GM15510 (cell line): Measurements from ENCODE around the gene GATD1.

Experiments used
- POLR2A ChIP-seq: IDR thresholded peaks from 3 replicates; pipeline ENCODE4 v1.6.1; 2011; ENCODE audit warnings: borderline replicate concordance; ENCODE audit not compliant: insufficient read length; ENCODE audit errors: extremely low read depth

The GATD1 gene

DNA sequence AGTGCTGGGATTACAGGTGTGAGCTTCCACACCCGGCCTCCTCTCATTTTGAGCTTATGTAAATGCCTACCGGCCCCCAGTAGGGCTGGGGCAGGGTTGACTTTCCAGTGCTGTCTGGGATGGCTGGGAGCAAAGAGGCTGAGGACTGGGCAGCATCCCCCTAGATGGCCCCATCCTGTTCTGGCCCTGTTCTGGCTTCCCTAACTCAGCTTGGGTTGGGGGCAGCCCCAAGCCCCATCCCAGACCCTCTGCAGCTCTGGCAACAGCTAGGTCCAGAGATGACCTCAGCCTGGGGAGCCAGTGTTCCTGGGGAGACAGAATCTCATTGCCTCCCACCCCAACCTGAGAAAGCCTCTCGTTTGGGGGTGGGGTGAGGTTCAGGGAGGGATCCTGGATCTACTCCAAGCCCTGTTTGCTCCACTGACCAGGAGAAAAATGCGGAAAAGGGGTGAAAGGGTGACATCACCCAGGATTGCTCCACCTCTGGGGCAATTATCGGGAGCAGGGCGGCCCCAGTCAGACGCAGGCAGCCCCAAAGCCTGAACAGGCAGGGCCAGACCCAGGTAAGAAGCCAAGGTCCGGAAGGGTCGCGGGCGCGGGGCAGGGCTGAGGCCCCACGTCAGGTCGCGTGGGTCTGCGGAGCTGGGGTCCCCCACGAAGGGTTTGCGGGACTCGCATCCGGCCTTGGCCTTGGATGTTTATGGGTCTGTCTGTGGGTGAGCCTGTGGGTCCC is 41.3 kb upstream of the GATD1 start, which contains the start of gene PNPLA2:
Gene PNPLA2 (plus strand): TSS at position 519 of the 733 bp plus-strand sequence. CDS start 805 bp downstream, outside the sequence.
- TF ChIP-seq POLR2A: no peak

DNA sequence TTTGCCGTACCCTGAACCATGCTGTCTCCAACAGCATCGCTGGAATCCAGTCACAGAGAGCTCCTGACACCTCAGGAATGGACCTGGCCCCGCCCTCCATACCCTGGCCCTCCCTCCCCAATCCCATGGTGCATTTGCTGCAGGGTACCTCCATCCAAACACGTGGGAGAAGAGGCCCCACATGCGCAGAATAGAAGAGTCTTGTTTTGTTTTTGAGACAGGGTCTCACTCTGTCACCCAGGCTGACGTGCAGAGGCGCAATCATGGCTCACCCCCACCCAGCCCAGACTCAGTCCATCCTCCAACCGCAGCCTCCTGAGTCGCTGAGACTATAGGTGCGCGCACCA is 39.1 kb upstream of the GATD1 start:
- no peak for TF ChIP-seq POLR2A

DNA sequence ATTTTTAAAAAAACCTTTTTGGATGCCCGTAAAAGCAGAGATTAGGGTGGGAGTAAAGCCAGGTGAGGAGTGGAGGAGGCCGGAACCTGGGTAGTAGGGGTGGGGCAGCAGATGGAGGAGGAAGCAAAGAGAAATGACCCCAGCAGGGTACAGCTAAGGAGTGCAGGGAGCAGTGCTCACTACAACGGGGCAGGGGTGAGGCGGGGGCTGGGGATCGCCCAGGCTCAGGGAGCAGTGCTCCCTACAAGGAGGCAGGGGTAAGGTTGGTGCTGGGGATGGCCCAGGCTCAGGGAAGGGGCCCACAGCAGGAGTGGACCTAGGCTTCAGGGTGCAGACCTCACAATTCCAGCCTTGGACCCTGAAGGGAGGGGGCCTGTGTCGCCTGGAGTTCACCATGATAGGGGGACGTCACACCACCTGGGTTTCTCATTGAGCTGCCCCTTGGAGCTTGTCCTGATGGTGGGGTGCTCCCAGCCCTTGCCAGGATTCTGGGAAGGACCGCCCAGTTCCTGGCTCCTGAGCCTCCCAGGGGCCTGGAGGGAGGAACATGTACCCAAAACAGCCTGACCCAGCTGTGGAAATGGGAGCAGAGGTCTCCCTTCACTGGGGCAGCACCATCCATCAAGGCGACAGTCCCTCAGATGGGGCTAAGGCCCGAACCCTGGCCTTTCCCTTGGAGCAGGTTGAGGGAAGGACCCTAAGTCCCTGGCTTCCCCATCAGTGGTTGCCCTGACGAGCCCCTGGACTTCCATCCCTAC is 38.6 kb upstream of the GATD1 start:
- TF ChIP-seq POLR2A: no peak

DNA sequence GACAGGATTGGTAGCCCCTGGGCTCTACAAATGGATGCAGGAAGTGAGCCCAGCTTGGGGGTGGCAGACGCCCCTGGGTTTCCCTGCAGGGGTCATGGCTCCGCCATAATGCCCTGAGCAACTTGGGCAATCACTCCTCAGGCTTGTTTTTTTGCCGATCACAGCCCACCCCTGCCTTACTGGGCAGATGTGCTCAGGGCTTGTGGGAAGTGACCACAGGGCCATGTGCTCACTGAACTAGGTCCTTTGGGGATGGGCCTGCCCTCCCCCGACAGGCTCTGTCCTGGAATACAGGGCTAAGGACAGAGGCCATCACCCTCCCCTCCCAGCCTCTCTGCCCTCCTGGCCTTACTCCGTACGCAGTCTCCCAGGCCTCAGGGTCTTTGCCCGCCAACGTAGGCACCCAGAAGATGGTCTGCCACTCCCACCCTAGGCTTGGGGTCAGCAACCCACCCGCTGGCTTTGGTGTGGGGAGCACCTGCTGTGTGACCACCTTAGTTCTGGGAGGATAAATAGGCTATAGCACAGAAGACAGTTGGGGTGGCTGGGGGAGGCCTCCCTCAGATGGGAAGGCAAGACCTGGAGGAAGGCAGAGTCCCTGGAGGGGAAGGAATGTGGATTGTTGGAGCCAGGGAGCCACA is 36.3 kb upstream of the GATD1 start:
- TF ChIP-seq POLR2A: no peak

DNA sequence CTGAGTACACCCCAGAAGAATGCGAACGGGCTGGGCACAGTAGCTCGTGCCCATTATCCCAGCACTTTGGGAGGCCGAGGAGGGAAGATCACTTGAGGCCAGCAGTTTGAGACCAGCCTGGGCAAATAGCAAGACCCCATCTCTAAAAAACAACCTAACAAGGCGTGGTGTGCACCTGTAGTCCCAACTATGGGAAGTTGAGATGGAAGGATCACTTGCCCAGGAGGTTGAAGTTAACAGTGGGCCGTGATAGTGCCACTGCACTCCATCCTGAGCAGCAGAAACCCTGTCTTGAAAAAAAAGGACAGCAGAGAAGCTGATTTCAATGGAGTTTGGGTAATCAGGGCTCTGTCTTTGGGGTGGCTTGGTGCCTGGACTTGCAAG is 35.8 kb upstream of the GATD1 start:
- TF ChIP-seq POLR2A: no peak

DNA sequence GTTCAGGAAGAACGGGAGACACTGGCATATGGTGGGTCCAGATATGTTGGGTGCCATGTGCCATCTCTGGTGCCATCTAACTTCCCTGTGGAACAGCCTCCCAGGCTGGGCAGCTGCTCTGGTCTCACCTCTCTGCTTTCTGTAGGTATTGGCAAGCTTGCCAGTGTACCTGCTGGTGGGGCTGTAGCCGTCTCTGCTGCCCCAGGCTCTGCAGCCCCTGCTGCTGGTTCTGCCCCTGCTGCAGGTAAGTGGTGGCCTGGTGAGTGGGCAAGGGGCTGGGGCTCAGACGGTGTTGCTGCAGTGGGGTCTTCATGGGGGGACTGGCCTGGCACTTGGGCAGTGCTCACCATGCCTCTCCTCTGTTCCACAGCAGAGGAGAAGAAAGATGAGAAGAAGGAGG is 35.1 kb upstream of the GATD1 start:
- TF ChIP-seq POLR2A: no peak

DNA sequence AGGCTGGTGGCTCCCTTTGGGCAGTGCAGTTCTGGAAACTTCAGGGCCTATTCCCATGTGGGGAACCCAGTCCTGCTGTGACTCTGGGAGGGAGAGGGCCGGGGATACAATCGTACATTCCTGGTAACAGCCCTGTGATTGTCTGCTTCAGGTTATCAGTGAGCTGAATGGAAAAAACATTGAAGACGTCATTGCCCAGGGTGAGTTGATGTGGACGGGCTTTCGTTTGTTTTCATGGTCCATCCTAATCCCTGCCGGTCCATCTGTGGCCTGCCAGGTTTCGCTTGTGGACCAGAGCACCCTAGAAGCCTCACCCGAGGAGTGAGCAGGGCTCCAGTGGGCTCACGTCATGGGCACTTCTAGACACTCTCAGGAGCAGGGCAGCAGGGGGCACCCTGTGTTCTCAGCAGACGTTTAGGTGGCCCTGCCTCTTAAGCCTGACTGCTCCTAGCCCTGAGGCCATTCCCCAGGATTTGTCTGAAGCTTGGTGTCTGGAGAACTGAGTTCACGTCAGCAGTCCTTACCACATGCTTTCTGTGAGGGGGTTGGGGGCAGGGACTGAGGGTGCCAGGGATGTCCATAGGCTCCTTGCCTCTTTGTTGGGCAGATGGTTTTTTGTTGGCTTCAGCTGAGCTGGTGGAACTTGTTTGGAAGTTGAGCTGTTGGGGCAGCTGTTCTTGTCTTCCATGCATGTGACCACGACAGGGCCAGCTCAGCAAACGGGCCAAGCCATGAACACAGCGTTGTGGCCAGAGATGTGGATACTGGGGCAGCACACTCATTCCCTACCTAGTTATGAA is 34.4 kb upstream of the GATD1 start:
- no peak for TF ChIP-seq POLR2A

DNA sequence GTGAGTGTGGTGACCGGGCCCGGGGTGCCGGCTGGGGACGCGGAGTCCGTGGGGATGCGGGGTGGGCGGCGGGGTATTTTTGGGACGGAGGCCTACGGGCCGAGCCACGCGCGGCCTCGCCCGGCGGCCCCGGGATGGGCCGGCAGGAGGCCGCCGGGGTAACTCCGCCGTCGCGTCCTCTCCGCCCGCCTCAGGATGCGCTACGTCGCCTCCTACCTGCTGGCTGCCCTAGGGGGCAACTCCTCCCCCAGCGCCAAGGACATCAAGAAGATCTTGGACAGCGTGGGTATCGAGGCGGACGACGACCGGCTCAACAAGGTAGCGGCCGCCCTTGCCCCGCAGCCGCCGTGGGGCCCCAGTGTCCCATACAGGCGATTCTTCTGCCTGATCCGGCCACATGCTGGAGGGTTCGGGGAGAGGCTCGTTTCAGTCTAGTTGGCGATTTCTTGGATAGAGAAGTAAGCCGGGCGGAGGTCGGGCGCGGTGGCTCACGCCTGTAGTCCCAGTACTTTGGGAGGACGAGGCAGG is 32.8 kb upstream of the GATD1 start:
- no peak for TF ChIP-seq POLR2A

DNA sequence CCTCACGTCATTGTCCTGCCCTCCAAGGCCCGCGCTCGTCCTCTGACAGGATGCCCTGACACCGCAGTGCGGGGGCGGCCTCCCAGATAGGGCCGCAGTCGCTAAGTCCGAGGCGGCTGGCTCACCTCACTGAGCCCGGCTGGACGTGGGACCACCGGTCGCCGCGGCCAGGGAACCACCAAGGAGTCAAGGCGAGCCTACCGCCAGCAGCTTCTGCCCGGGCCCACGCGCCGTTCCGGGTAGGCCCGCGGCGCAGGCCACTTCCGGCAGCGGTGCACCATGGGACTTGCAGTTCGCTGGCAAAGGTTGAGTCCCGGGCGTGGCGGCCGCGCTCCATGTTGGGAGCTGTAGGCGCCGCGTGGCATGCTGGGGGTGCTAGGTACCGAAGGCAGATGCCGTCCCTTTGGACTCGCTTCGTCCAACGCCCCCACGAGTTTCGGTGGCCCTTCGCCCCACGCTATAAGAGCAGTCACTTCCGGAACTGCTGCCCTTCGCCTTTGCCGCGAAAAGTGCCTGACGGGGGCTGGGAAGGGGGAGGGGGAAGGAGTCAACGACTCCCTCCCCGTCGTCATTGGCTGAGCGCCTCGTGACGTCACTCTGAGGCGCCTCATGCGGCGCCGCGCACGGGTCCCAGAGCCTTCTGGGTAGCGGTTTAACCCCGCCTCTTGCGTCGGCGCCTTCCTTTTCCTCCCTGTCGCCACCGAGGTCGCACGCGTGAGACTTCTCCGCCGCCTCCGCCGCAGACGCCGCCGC is 32.2 kb upstream of the GATD1 start, which contains the start of gene RPLP2:
Gene RPLP2 (plus strand): TSS at position 681 of the 753 bp plus-strand sequence. CDS start 268 bp downstream, outside the sequence.
- peak; percentile 91 for TF ChIP-seq POLR2A

DNA sequence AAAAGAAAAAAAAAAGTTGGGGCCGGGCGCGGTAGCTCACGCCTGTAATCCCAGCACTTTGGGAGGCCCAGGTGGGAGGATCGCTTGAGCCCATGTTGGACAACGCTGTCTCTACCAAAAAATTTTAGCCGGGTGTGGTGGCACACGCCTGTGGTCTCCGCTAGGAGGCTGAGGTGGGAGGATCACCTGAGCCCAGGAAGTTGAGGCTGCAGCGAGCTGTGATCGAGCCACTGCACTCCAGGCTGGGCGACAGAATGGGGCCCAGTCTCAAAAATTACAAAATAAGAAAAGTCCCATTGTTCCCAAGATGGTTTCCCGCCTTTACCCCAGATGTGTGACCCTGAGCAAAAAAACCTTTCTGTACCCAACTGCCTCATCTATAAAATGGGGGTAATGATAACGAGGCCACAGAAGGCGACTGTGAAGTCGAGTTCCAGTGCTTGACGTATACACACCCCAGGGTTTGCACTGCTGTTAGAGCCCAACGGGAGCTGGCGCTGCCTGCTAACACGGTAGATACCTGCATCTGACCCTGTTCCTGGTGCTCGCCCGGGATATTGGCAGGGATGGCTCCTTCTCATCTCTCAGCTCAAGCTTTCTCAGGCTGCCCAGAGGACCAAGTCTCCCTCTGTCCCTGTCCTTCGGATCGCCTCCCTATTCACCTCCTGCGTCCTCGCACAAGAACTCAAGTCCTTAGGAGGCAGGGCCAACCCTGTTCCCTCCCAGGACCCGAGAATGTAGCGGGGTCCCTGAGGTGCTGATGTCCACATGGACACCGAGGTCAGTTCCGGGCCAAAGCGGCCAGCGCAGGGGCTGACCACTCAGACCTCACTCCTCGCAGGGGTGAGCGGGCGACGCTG is 31.4 kb upstream of the GATD1 start:
- no peak for TF ChIP-seq POLR2A

DNA sequence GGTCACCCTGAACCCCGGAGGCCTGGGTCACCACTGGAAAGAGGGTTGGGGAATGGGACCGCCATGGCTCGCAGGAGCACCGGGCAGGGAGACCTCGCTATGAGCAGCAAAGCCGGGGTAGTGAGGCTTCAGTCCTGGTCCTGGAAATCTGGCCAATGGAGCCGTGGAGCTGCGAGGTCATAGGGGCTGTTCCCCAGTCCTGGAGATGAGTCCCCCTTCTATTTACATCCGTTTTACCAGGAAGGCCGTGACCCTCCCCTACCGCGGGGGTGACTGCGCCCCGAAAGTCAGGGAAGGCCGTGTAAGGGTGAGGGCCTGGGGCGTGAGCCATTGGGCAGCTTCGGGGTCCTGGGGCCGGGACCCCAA is 27.3 kb upstream of the GATD1 start:
- no peak for TF ChIP-seq POLR2A

DNA sequence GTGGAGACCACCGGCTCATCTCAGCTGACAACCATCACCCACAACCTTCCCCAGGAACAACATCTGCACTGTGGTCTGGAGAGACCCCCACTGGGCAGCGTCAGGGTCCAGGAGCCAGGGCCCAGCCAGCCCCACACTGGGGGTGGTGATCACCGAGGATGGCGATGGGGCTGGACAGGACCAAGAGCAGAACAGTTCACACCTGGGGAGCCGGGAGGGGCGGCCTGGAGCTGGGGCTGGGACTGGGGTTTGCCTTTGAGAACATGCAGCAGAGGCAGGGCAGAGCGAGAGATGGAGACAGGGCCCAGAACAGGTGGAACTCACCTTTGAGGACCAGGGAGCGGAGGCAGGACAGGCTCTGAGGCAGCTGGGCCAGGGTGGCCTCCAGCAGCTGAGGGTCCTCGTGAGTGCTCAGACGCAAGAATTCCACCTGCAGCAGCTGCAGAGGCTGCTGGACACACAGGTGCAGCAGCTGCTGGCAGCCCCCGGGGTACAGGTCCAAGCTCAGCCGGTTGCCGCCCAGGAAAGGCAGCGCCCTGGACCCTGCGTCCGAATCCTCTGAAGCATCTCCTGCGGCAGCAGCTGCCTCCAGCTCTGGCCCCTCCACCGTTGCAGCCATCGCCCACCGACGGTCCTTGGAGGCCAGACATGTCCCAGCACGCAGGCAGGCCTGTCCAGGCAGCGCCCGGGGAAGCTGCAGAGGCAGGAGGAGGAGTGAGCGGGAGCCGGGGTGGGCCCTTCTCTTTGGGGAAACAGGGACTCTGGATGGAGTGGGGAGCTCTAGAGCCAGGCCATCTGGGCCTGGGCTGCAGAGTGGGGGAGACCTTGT is 26.7 kb upstream of the GATD1 start:
- no peak for TF ChIP-seq POLR2A
